A549 (cell line): Measurements from ENCODE around the gene RTN4R. TPM values are rescaled to one million over a fixed set of nuclear protein-coding genes. Genes with fewer than 3 reads are reported as not detected.

ENCODE experiments used
- ATAC-seq, 2 experiments: fragments of 200-7000 bp in 1 of 2; fragments of >200 bp in 1 of 2; cut with Nextera tagmentation in 1 of 2; cut with Tn5 transposase in 1 of 2; 3 replicates each; pipeline versions ENCODE4 v1.8.0 to v1.9.1; 2018 to 2020; ENCODE audit warnings: mild to moderate bottlenecking in 1 of 2, moderate library complexity in 1 of 2
- CTCF ChIA-PET: fragments of 300-600 bp; sonication (Branson Sonifier 250); formaldehyde crosslinking; extraction: SDS; loops from one replicate; lab custom pipeline; 2021; ENCODE audit warnings: antibody characterized with exemption, inconsistent platforms; lab: Yijun Ruan, JAX
- POLR2A ChIA-PET: fragments of 350-600 bp; formaldehyde crosslinking; extraction: SDS; loops from one replicate; lab custom pipeline; 2021; ENCODE audit warnings: antibody characterized with exemption, inconsistent platforms; lab: Yijun Ruan, JAX
- DNase-seq, 2 experiments: peaks; one replicate each; pipeline versions ENCODE4 v3.0.0 to v3.0.0-alpha.2; 2011 to 2016; ENCODE audit warnings: low read depth in 1 of 2, low spot score in 1 of 2
- FAIRE-seq: peaks from 2 replicates; lab custom pipeline; 2011; peaks lifted over from hg19 to GRCh38; lab: Jason Lieb, UNC
- H3K27ac ChIP-seq, 2 experiments: fragments of >200 bp; sonication (Bioruptor Twin); formaldehyde crosslinking; 3 replicates each; pipeline ENCODE4 v1.5.1; 2016 to 2017
- H3K4me1 ChIP-seq: fragments of >200 bp; sonication (Bioruptor Twin); formaldehyde crosslinking; 3 replicates; pipeline ENCODE4 v1.6.1; 2016
- H3K4me2 ChIP-seq: fragments of >200 bp; sonication (Bioruptor Twin); formaldehyde crosslinking; 3 replicates; pipeline ENCODE4 v1.6.1; 2016
- H3K4me3 ChIP-seq: fragments of >200 bp; sonication (Bioruptor Twin); formaldehyde crosslinking; 3 replicates; pipeline ENCODE4 v1.5.1; 2016
- H3K9me3 ChIP-seq: fragments of >200 bp; sonication (Bioruptor Twin); formaldehyde crosslinking; 3 replicates; pipeline ENCODE4 v1.6.1; 2016
- CBX2 ChIP-seq: fragments of 200-600 bp; sonication (generic); IDR thresholded peaks from 2 replicates; pipeline ENCODE4 v1.6.1; 2016; ENCODE audit warnings: low read depth, mild to moderate bottlenecking, borderline replicate concordance
- CHD4 ChIP-seq: fragments of 200-600 bp; sonication (generic); IDR thresholded peaks from 2 replicates; pipeline ENCODE4 v1.6.1; 2016; ENCODE audit warnings: antibody characterized with exemption, mild to moderate bottlenecking, borderline replicate concordance
- EHF ChIP-seq: fragments of 250-450 bp; sonication (Bioruptor Pico); IDR thresholded peaks from 2 replicates; pipeline ENCODE4 v1.5.0; 2020; ENCODE audit warnings: mild to moderate bottlenecking
- EP300 ChIP-seq, 2 experiments: fragments of >200 bp; sonication (Bioruptor Twin); formaldehyde crosslinking; IDR thresholded peaks; 2 replicates in 1 of 2; 3 replicates in 1 of 2; pipeline ENCODE4 v1.6.1; 2016 to 2017
- FOSL2 ChIP-seq, 2 experiments: fragments of 450-650 bp in 1 of 2; fragments of >200 bp in 1 of 2; sonication (Bioruptor Twin) in 1 of 2; formaldehyde crosslinking; IDR thresholded peaks; 2 replicates each; pipeline versions ENCODE4 v1.5.0 to v1.6.1; 2016 to 2020; ENCODE audit warnings: mild to moderate bottlenecking in 1 of 2, moderate library complexity in 1 of 2
- HOXA7 ChIP-seq: fragments of 250-450 bp; sonication (Bioruptor Pico); IDR thresholded peaks from 2 replicates; pipeline ENCODE4 v1.5.0; 2020; ENCODE audit warnings: mild to moderate bottlenecking, moderate library complexity
- HOXB13 ChIP-seq: fragments of 250-450 bp; sonication (Bioruptor Pico); IDR thresholded peaks from 2 replicates; pipeline ENCODE4 v1.5.0; 2020; ENCODE audit warnings: low read depth, mild to moderate bottlenecking, moderate library complexity
- HOXB5 ChIP-seq: fragments of 250-450 bp; sonication (Bioruptor Pico); IDR thresholded peaks from 2 replicates; pipeline ENCODE4 v1.5.0; 2020; ENCODE audit warnings: mild to moderate bottlenecking, moderate library complexity
- JUN ChIP-seq, 2 experiments: fragments of >200 bp; sonication (Bioruptor Twin); formaldehyde crosslinking; IDR thresholded peaks; 2 replicates in 1 of 2; 3 replicates in 1 of 2; pipeline ENCODE4 v1.6.1; 2016 to 2017
- JUNB ChIP-seq: fragments of >200 bp; sonication (Bioruptor Twin); formaldehyde crosslinking; IDR thresholded peaks from 2 replicates; pipeline ENCODE4 v1.6.1; 2016
- KDM1A ChIP-seq: fragments of 200-600 bp; sonication (generic); IDR thresholded peaks from 2 replicates; pipeline ENCODE4 v1.6.1; 2016; ENCODE audit warnings: low read depth, mild to moderate bottlenecking
- MAFK ChIP-seq: fragments of 450-650 bp; IDR thresholded peaks from 2 replicates; pipeline ENCODE4 v1.6.1; 2014; ENCODE audit not compliant: partially characterized antibody
- MAZ ChIP-seq: fragments of 150-350 bp; IDR thresholded peaks from 2 replicates; pipeline ENCODE4 v1.6.1; 2014; ENCODE audit warnings: antibody characterized with exemption, low read depth, low read length, borderline replicate concordance
- NR3C1 ChIP-seq: fragments of >200 bp; sonication (Bioruptor Twin); formaldehyde crosslinking; IDR thresholded peaks from 3 replicates; pipeline ENCODE4 v1.6.1; 2017
- POLR2A ChIP-seq: IDR thresholded peaks from 2 replicates; pipeline ENCODE4 v1.6.1; 2012; ENCODE audit warnings: mild to moderate bottlenecking, low read length
- POLR2AphosphoS2 ChIP-seq: conservative IDR thresholded peaks from 2 replicates; pipeline ENCODE4 v1.6.1; 2012; ENCODE audit warnings: low read length, improper control_type of control experiment, inconsistent platforms
- RAD21 ChIP-seq, 2 experiments: fragments of >200 bp in 1 of 2; sonication (Bioruptor Twin) in 1 of 2; formaldehyde crosslinking in 1 of 2; IDR thresholded peaks in 1 of 2; conservative IDR thresholded peaks in 1 of 2; 2 replicates in 1 of 2; 3 replicates in 1 of 2; pipeline ENCODE4 v1.6.1; 2012 to 2018; ENCODE audit warnings: inconsistent platforms in 1 of 2
- RARB ChIP-seq: fragments of 250-450 bp; sonication (Bioruptor Pico); IDR thresholded peaks from 2 replicates; pipeline ENCODE4 v1.8.0; 2021; ENCODE audit warnings: mild to moderate bottlenecking, moderate library complexity
- RCOR1 ChIP-seq: fragments of 150-350 bp; IDR thresholded peaks from 2 replicates; pipeline ENCODE4 v1.6.1; 2014; ENCODE audit warnings: antibody characterized with exemption, low read length, low read depth
- RNF2 ChIP-seq: fragments of 200-600 bp; sonication (generic); IDR thresholded peaks from 2 replicates; pipeline ENCODE4 v1.6.1; 2016; ENCODE audit warnings: low read depth, mild to moderate bottlenecking, antibody characterized with exemption, moderate library complexity, borderline replicate concordance
- ZFP36 ChIP-seq: fragments of 450-650 bp; IDR thresholded peaks from 2 replicates; pipeline ENCODE4 v1.6.1; 2014; ENCODE audit warnings: borderline replicate concordance; ENCODE audit not compliant: partially characterized antibody
- WGBS: methylation state at CpG from one replicate; pipeline ENCODE4 v1.1.6; 2017; ENCODE audit errors: missing lambda C conversion rate; 5-methylcytosine and 5-hydroxymethylcytosine counted together
- polyA plus RNA-seq, 4 experiments: library from polyadenylated mRNA; depleted of rRNA in 3 of 4; stranded (reverse); fragments of >200 nt; fragmentation: RNase III in 1 of 4; extraction: RNeasy Plus Mini Kit Qiagen cat#74134 plus additional on column Dnase treatment in 1 of 4; gene quantifications; 2 replicates in 3 of 4; 3 replicates in 1 of 4; pipeline ENCODE4 v1.2.3, GENCODE V29; 2011 to 2017
- TF ChIP-seq, protein P1 (sequence below): IDR thresholded peaks from 2 replicates; pipeline ENCODE4 v1.6.1; 2012
- TF ChIP-seq, protein P2 (sequence below): fragments of 250-450 bp; sonication (Bioruptor Pico); IDR thresholded peaks from 2 replicates; pipeline ENCODE4 v1.5.0; 2021; ENCODE audit warnings: mild to moderate bottlenecking, moderate library complexity, borderline replicate concordance
- TF ChIP-seq, protein P3 (sequence below): IDR thresholded peaks from 2 replicates; pipeline ENCODE4 v1.6.1; 2012
- TF ChIP-seq, protein P4 (sequence below): fragments of 450-650 bp; IDR thresholded peaks from 2 replicates; pipeline ENCODE4 v1.6.1; 2014; ENCODE audit warnings: antibody characterized with exemption
- TF ChIP-seq, protein P5 (sequence below): IDR thresholded peaks from 2 replicates; pipeline ENCODE4 v1.6.1; 2012; ENCODE audit warnings: low read depth, borderline replicate concordance
- TF ChIP-seq, protein P6 (sequence below): fragments of 250-450 bp; sonication (Bioruptor Pico); IDR thresholded peaks from 2 replicates; pipeline ENCODE4 v1.5.0; 2020; ENCODE audit warnings: low read depth, mild to moderate bottlenecking, moderate library complexity

Gene RTN4R
- polyA plus RNA-seq, 2 of the 4 experiments (the other 2 are of a cell fraction): 1.0 to 2.7 TPM

DNA sequence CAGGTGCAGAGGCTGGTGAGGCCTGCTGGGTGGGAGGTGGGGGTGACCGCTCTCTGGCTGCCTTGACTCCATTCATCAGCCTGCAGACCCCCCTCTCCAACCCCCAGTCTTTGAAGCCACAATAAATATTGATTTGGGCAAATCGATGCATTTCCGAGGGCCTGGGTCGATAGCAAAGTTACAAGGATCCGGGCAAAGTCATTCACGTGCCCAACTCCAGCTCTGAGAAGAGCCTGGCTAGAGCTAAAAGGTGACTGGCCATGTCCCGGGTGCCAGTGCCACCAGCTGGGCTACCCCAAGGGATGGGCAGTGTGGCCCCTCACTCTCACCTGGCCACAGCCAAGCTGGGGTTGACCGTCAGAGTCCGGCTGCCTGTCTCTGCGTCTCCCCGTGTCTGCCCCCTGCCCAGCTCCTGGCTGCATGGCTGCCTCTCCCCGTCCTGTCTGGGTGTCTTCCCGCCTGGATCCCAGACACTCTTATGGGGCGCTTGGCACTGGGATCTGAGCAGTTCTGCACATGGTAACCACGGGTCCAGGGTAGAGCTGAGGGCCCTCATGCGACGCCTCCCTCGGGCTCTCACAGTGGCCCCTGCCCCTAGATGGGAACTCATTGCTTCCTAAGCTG is 70.6 kb downstream of the RTN4R start:
- ChIA-PET POLR2A (no interaction called here), CTCF (interaction anchor here (0.6 kb wide), 1 partner anchor 213 kb away, joined by 3 read pairs; no protein-coding TSS in a partner anchor)
- Histone ChIP-seq H3K27ac (no peak overlapping the region), H3K4me1 (no peaks in the 10 kb centered on the region), H3K9me3 (no peaks in the 10 kb centered on the region), H3K4me2 (no peak overlapping the region), H3K4me3 (no peak overlapping the region)
- no peak for TF ChIP-seq RARB (CRISPR knock-in tag)
- no peak for TF ChIP-seq HOXB13 (CRISPR knock-in tag)
- TF ChIP-seq RAD21 (conservative IDR thresholded peaks at IDR 0.05 in 1 of 2, IDR thresholded peaks at IDR 0.05 in 1 of 2): no peak
- no peak for TF ChIP-seq JUN (IDR thresholded peaks at IDR 0.05)
- no peak for TF ChIP-seq MAFK
- no peak for TF ChIP-seq ZFP36
- no peak for TF ChIP-seq POLR2AphosphoS2
- no peak for TF ChIP-seq KDM1A
- no peak for TF ChIP-seq HOXA7 (CRISPR knock-in tag)
- no peak for TF ChIP-seq MAZ
- TF ChIP-seq FOSL2 (IDR thresholded peaks at IDR 0.05): no peak
- no peak for TF ChIP-seq FOSL2 (CRISPR knock-in tag; IDR thresholded peaks at IDR 0.05)
- TF ChIP-seq CBX2: no peak
- no peak for TF ChIP-seq RCOR1
- no peak for FAIRE-seq
- no peak for DNase-seq
- 85% methylated on average over 10 of the region's 18 CpGs for WGBS
- ATAC-seq: no peak

DNA sequence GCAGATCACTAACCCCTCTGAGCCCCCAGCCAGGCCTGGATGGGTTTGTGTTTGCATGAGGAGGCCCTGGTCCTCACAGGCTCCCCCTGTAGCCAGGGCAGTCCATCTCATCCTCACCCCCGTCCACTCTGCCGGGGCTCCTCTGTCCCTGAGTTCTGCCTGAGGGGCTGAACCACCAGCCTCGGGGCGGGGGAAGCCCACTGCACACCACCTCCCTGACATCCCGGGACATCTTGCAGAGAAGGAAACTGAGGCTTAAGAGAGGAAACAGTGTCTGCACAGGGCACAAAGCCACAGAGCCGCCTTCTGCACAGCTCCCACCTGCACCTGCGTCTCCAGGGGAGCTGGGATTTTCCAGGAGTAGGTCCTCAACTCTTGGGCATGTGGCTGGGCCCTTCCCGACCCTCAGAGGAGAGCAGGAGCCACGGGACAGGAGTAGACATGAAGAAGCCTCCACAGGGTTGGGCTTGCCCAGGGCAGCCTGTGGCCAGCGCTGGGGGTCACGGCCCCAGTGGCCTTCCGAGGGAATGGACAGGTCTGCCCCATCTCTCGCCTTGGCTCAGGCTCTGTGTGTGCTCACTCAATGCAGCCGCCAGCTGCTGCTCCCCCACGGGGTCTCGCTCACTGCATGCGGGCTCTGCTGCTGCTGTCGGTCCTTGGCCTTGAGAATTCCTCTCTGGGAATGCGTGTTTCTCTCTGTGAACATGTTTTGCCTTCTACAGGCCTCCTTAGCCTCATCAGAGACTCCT is 71.8 kb downstream of the RTN4R start:
- 65% methylated on average over 14 of the region's 19 CpGs for WGBS
- no peak overlapping the region for H3K27ac ChIP-seq

More for the DNA sequence above, 71.8 kb downstream of the RTN4R start:
- peak in 1 of 2 experiments; percentile 23; a peak in 2 of 6 replicates for ATAC-seq
- FAIRE-seq: no peak
- TF ChIP-seq, protein P1, sequence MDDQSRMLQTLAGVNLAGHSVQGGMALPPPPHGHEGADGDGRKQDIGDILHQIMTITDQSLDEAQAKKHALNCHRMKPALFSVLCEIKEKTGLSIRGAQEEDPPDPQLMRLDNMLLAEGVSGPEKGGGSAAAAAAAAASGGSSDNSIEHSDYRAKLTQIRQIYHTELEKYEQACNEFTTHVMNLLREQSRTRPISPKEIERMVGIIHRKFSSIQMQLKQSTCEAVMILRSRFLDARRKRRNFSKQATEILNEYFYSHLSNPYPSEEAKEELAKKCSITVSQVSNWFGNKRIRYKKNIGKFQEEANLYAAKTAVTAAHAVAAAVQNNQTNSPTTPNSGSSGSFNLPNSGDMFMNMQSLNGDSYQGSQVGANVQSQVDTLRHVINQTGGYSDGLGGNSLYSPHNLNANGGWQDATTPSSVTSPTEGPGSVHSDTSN: no peak
- TF ChIP-seq RNF2 (no peak), CBX2 (no peak), EP300 (IDR thresholded peaks at IDR 0.05) (no peak), MAZ (no peak), KDM1A (no peak), JUNB (no peak), POLR2A (no peak), ZFP36 (no peak), HOXA7 (CRISPR knock-in tag) (no peak), NR3C1 (no peak), HOXB5 (no peak), CHD4 (no peak), EHF (CRISPR knock-in tag) (no peak), POLR2AphosphoS2 (no peak)
- TF ChIP-seq, protein P2, sequence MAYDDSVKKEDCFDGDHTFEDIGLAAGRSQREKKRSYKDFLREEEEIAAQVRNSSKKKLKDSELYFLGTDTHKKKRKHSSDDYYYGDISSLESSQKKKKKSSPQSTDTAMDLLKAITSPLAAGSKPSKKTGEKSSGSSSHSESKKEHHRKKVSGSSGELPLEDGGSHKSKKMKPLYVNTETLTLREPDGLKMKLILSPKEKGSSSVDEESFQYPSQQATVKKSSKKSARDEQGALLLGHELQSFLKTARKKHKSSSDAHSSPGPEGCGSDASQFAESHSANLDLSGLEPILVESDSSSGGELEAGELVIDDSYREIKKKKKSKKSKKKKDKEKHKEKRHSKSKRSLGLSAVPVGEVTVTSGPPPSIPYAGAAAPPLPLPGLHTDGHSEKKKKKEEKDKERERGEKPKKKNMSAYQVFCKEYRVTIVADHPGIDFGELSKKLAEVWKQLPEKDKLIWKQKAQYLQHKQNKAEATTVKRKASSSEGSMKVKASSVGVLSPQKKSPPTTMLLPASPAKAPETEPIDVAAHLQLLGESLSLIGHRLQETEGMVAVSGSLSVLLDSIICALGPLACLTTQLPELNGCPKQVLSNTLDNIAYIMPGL (CRISPR knock-in tag): no peak
- TF ChIP-seq, protein P3, sequence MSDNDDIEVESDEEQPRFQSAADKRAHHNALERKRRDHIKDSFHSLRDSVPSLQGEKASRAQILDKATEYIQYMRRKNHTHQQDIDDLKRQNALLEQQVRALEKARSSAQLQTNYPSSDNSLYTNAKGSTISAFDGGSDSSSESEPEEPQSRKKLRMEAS: no peak
- TF ChIP-seq, protein P4, sequence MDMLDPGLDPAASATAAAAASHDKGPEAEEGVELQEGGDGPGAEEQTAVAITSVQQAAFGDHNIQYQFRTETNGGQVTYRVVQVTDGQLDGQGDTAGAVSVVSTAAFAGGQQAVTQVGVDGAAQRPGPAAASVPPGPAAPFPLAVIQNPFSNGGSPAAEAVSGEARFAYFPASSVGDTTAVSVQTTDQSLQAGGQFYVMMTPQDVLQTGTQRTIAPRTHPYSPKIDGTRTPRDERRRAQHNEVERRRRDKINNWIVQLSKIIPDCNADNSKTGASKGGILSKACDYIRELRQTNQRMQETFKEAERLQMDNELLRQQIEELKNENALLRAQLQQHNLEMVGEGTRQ: no peak
- TF ChIP-seq, protein P5, sequence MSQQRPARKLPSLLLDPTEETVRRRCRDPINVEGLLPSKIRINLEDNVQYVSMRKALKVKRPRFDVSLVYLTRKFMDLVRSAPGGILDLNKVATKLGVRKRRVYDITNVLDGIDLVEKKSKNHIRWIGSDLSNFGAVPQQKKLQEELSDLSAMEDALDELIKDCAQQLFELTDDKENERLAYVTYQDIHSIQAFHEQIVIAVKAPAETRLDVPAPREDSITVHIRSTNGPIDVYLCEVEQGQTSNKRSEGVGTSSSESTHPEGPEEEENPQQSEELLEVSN: no peak
- TF ChIP-seq, protein P6, sequence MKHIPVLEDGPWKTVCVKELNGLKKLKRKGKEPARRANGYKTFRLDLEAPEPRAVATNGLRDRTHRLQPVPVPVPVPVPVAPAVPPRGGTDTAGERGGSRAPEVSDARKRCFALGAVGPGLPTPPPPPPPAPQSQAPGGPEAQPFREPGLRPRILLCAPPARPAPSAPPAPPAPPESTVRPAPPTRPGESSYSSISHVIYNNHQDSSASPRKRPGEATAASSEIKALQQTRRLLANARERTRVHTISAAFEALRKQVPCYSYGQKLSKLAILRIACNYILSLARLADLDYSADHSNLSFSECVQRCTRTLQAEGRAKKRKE (CRISPR knock-in tag): no peak
- Histone ChIP-seq H3K9me3 (no peaks in the 10 kb centered on the region), H3K4me2 (no peak overlapping the region), H3K4me1 (no peaks in the 10 kb centered on the region), H3K4me3 (no peak overlapping the region)
- no peak for DNase-seq
- POLR2A ChIA-PET: no interaction called here
- CTCF ChIA-PET: interaction anchor here (1.4 kb wide), 1 partner anchor 42 kb away, joined by 4 read pairs; no protein-coding TSS in a partner anchor
